Astrocyte of the cerebellum (primary cell): Measurements from ENCODE around the gene DCLK2.
A peak's percentile ranks its signal among the peaks of the same experiment; 100 is the strongest.

Source experiments
- DNase-seq: peaks from one replicate; pipeline ENCODE4 v3.0.0-alpha.2; 2011; ENCODE audit warnings: low read depth
- H3K4me3 ChIP-seq: 2 replicates; pipeline ENCODE4 v1.5.1; 2011; ENCODE audit warnings: mild to moderate bottlenecking, low read depth, low read length, moderate library complexity
- in situ Hi-C: cut with HindIII; loops from 2 replicates; pipeline ENCODE4 v1.10.0; 2017; ENCODE audit warnings: low sequenced_read_pairs
- TF ChIP-seq, protein P1 (sequence below): IDR thresholded peaks from 2 replicates; pipeline ENCODE4 v1.5.1; 2012; ENCODE audit warnings: low read length, low read depth, moderate library complexity, mild to moderate bottlenecking; ENCODE audit errors: missing control alignments

Gene DCLK2

GRCh38 chr4:150305995-150306394 is 227.8 kb downstream of the DCLK2 start:
- peak; percentile 65 for DNase-seq
- TF ChIP-seq, protein P1, sequence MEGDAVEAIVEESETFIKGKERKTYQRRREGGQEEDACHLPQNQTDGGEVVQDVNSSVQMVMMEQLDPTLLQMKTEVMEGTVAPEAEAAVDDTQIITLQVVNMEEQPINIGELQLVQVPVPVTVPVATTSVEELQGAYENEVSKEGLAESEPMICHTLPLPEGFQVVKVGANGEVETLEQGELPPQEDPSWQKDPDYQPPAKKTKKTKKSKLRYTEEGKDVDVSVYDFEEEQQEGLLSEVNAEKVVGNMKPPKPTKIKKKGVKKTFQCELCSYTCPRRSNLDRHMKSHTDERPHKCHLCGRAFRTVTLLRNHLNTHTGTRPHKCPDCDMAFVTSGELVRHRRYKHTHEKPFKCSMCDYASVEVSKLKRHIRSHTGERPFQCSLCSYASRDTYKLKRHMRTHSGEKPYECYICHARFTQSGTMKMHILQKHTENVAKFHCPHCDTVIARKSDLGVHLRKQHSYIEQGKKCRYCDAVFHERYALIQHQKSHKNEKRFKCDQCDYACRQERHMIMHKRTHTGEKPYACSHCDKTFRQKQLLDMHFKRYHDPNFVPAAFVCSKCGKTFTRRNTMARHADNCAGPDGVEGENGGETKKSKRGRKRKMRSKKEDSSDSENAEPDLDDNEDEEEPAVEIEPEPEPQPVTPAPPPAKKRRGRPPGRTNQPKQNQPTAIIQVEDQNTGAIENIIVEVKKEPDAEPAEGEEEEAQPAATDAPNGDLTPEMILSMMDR = no peak
- H3K4me3 ChIP-seq = no peak overlapping the region
- in situ Hi-C loops = no loop called here

DNA sequence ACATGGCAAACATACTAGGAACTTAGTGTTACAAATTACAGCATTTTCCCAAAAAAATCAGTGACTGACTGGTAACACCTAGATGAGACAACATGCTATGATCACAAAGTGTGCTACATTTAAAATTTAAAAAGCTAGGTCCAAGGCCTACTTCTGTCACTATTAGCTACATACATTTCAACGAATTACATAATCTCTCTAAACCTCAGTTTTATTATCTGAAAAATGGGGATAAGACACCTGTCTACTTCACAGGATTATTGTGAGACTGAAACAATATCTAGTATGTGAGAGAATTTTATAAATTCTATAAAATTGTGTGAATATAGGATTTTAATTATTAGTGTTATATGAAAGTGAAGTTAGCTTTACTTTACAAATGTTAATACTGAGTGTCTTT is 228.5 kb downstream of the DCLK2 start:
- no peak overlapping the region for H3K4me3 ChIP-seq
- in situ Hi-C loops = no loop called here
- TF ChIP-seq, protein P1 = no peak
- no peak for DNase-seq
